HG03025 (cell line): ENCODE data around the gene SCAPER.

Source experiments
- ATAC-seq: cut with Tn5 transposase; IDR thresholded peaks from one replicate; pipeline ENCODE4 v1.9.1; 2021; ENCODE audit warnings: mild to moderate bottlenecking, moderate library complexity; ENCODE audit not compliant: unreplicated experiment, low FRiP score

SCAPER gene

GRCh38 chr15:76378691-76379090 lies 526.4 kb downstream of the SCAPER start:
- no peak for ATAC-seq

- no peak for ATAC-seq
Observed at GRCh38 chr15:76377751-76378150, 527.4 kb downstream of the SCAPER start.

GRCh38 chr15:76377217-76377616 lies 527.9 kb downstream of the SCAPER start:
- no peak for ATAC-seq

- ATAC-seq, result no peak
Observed at GRCh38 chr15:76376816-76377215, 528.3 kb downstream of the SCAPER start.

GRCh38 chr15:76376029-76376428 lies 529.1 kb downstream of the SCAPER start:
- ATAC-seq, result no peak

GRCh38 chr15:76368122-76368621 lies 537.0 kb downstream of the SCAPER start:
- ATAC-seq, result no peak

GRCh38 chr15:76366714-76367113 lies 538.4 kb downstream of the SCAPER start:
- ATAC-seq, result no peak

GRCh38 chr15:76363251-76363650 lies 541.9 kb downstream of the SCAPER start:
- no peak for ATAC-seq

- no peak for ATAC-seq
Observed at GRCh38 chr15:76360416-76360815, 544.7 kb downstream of the SCAPER start.

GRCh38 chr15:76359152-76359551 lies 546.0 kb downstream of the SCAPER start:
- ATAC-seq, result no peak

GRCh38 chr15:76358453-76358852 lies 546.7 kb downstream of the SCAPER start:
- no peak for ATAC-seq

GRCh38 chr15:76354823-76355440 lies 550.2 kb downstream of the SCAPER start:
- ATAC-seq, result no peak

- no peak for ATAC-seq
Observed at GRCh38 chr15:76353903-76354302, 551.2 kb downstream of the SCAPER start.

- no peak for ATAC-seq
Observed at GRCh38 chr15:76353023-76353577, 552.0 kb downstream of the SCAPER start.

GRCh38 chr15:76349301-76350070 lies 555.7 kb downstream of the SCAPER start:
- ATAC-seq, result no peak

- no peak for ATAC-seq
Observed at GRCh38 chr15:76347482-76348055, 557.6 kb downstream of the SCAPER start.

GRCh38 chr15:76346669-76347481 lies 558.3 kb downstream of the SCAPER start:
- ATAC-seq, result no peak

GRCh38 chr15:76345880-76346668 lies 559.1 kb downstream of the SCAPER start:
- peak; percentile 53 for ATAC-seq

GRCh38 chr15:76345583-76345879 lies 559.6 kb downstream of the SCAPER start:
- ATAC-seq, result no peak
